HepG2 (cell line): Measurements from ENCODE around the gene U2SURP.

Experiments used
- BHLHE40 ChIP-seq: IDR thresholded peaks from 2 replicates; pipeline ENCODE4 v1.6.1; 2011; ENCODE audit warnings: low read length, improper control_type of control experiment
- CREB1 ChIP-seq, 2 experiments: fragments of 450-650 bp in 1 of 2; IDR thresholded peaks; 2 replicates each; pipeline ENCODE4 v1.6.1; 2016 to 2017; ENCODE audit warnings: control low read depth in 1 of 2, mild to moderate bottlenecking in 1 of 2, missing compliant biosample characterization in 1 of 2, missing genetic modification characterization in 1 of 2
- CTCF ChIP-seq: sonication (generic); formaldehyde crosslinking; IDR thresholded peaks from 2 replicates; pipeline ENCODE4 v1.5.0; 2020; ENCODE audit warnings: mild to moderate bottlenecking, missing genetic modification reagents, moderate library complexity
- ELK4 ChIP-seq: sonication (generic); formaldehyde crosslinking; IDR thresholded peaks from 2 replicates; pipeline ENCODE4 v1.9.0; 2021; ENCODE audit warnings: missing genetic modification reagents, borderline replicate concordance
- HOXA7 ChIP-seq: sonication (generic); formaldehyde crosslinking; IDR thresholded peaks from 2 replicates; pipeline ENCODE4 v1.8.1; 2022; ENCODE audit warnings: mild to moderate bottlenecking, missing genetic modification reagents, moderate library complexity
- HOXA9 ChIP-seq: sonication (generic); formaldehyde crosslinking; IDR thresholded peaks from 2 replicates; pipeline ENCODE4 v1.8.1; 2022; ENCODE audit warnings: missing genetic modification reagents, mild to moderate bottlenecking, moderate library complexity, borderline replicate concordance
- KDM6A ChIP-seq: IDR thresholded peaks from 2 replicates; pipeline ENCODE4 v1.6.1; 2016; ENCODE audit warnings: low read depth
- MTF1 ChIP-seq: sonication (generic); formaldehyde crosslinking; IDR thresholded peaks from 2 replicates; pipeline ENCODE4 v1.5.0; 2020; ENCODE audit warnings: missing genetic modification reagents
- RXRB ChIP-seq: IDR thresholded peaks from 2 replicates; pipeline ENCODE4 v1.6.1; 2016; ENCODE audit warnings: borderline replicate concordance, missing genetic modification reagents, missing compliant biosample characterization
- ZBTB40 ChIP-seq, 2 experiments: fragments of 450-650 bp in 1 of 2; sonication (generic) in 1 of 2; formaldehyde crosslinking in 1 of 2; IDR thresholded peaks; 2 replicates each; pipeline versions ENCODE4 v1.6.1 to v1.8.0; 2016 to 2022; ENCODE audit warnings: antibody characterized with exemption in 1 of 2, mild to moderate bottlenecking in 1 of 2, missing genetic modification reagents in 1 of 2
- ZNF205 ChIP-seq: IDR thresholded peaks from 2 replicates; pipeline ENCODE4 v1.6.1; 2018; ENCODE audit warnings: missing biosample characterization, missing genetic modification reagents
- ZNF251 ChIP-seq: sonication (generic); formaldehyde crosslinking; IDR thresholded peaks from 2 replicates; pipeline ENCODE4 v1.9.0; 2021; ENCODE audit warnings: mild to moderate bottlenecking, missing genetic modification reagents
- ZNF503 ChIP-seq: sonication (generic); formaldehyde crosslinking; IDR thresholded peaks from 2 replicates; pipeline ENCODE4 v1.4.0; 2020; ENCODE audit warnings: missing genetic modification reagents
- TF ChIP-seq, protein P1 (sequence below): sonication (generic); formaldehyde crosslinking; IDR thresholded peaks from 2 replicates; pipeline ENCODE4 v1.5.0; 2020; ENCODE audit warnings: missing genetic modification reagents

- no peak for TF ChIP-seq ZNF251 (CRISPR knock-in tag)
- no peak for TF ChIP-seq HOXA7
- TF ChIP-seq ZBTB40 (IDR thresholded peaks at IDR 0.05): no peak
- no peak for TF ChIP-seq ZBTB40 (CRISPR knock-in tag; IDR thresholded peaks at IDR 0.05)
- no peak for TF ChIP-seq ZNF503 (CRISPR knock-in tag)
- TF ChIP-seq RXRB: no peak
- TF ChIP-seq, protein P1, sequence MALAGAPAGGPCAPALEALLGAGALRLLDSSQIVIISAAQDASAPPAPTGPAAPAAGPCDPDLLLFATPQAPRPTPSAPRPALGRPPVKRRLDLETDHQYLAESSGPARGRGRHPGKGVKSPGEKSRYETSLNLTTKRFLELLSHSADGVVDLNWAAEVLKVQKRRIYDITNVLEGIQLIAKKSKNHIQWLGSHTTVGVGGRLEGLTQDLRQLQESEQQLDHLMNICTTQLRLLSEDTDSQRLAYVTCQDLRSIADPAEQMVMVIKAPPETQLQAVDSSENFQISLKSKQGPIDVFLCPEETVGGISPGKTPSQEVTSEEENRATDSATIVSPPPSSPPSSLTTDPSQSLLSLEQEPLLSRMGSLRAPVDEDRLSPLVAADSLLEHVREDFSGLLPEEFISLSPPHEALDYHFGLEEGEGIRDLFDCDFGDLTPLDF (CRISPR knock-in tag): no peak
- TF ChIP-seq ZNF205: no peak
- no peak for TF ChIP-seq BHLHE40
- no peak for TF ChIP-seq KDM6A (CRISPR knock-in tag)
- no peak for TF ChIP-seq ELK4 (CRISPR knock-in tag)
- TF ChIP-seq CTCF (CRISPR knock-in tag): no peak
- no peak for TF ChIP-seq MTF1
- no peak for TF ChIP-seq CREB1 (IDR thresholded peaks at IDR 0.05)
- TF ChIP-seq CREB1 (CRISPR knock-in tag; IDR thresholded peaks at IDR 0.05): no peak
- no peak for TF ChIP-seq HOXA9
Observed at GRCh38 chr3:142951794-142952193, 49.6 kb upstream of the U2SURP start.
